ENCODE data around the gene PROK1. TPM values are rescaled to one million over a fixed set of nuclear protein-coding genes. Genes with fewer than 3 reads are reported as not detected.

The PROK1 gene
- total and polyA plus RNA-seq, 10 of the 15 experiments (the other 5 are each of a cell fraction or from before 2014, with no cell fraction given): not detected

GRCh38 chr1:110433803-110434202 lies 17.1 kb upstream of the PROK1 start:
- in situ Hi-C loops (cut with MboI) (no loop called here), intact Hi-C loops (cut with micrococcal nuclease; ENCODE audit: unreplicated experiment) (no loop called here)
- Histone ChIP-seq H4K20me1 (ENCODE audit: control insufficient read depth, insufficient read depth) (no peaks in the 10 kb centered on the region), H3K9ac (ENCODE audit: control insufficient read depth, insufficient read depth, low read length) (no peak overlapping the region), H2AFZ (ENCODE audit: control insufficient read depth, low read depth, low read length) (no peak overlapping the region), H3K4me3 (no peak overlapping the region), H3K27me3 (replicated peaks in 1 of 2; ENCODE audit: control insufficient read depth in 2 of 2, insufficient read depth in 2 of 2, low read length in 1 of 2) (peaks cover 3% of the 10 kb centered on the region in 2 experiments; a peak in 3 of 4 replicates), H3K27ac (ENCODE audit: control insufficient read depth, insufficient read depth) (no peak overlapping the region), H3K36me3 (ENCODE audit: control insufficient read depth in 2 of 2, insufficient read depth in 2 of 2, low read length in 1 of 2) (no peaks in the 10 kb centered on the region), H3K9me3 (replicated peaks; ENCODE audit: control insufficient read depth, insufficient read depth, low read length) (no peaks in the 10 kb centered on the region), H3K4me1 (ENCODE audit: control insufficient read depth, insufficient read depth, low read length) (no peaks in the 10 kb centered on the region), H3K79me2 (ENCODE audit: control insufficient read depth, insufficient read depth, low read length) (no peaks in the 10 kb centered on the region), H3K4me2 (ENCODE audit: control insufficient read depth, insufficient read depth) (no peak overlapping the region)
- ChIA-PET SMC1A (ENCODE audit: uncharacterized antibody, unreplicated experiment) (no interaction called here), RAD21 (ENCODE audit: unreplicated experiment) (no interaction called here), CTCF (interaction anchor here (0.5 to 1.1 kb wide), 2 partner anchors 21 to 414 kb away, joined by 3 to 4 read pairs; no protein-coding TSS in a partner anchor), POLR2A (no interaction called here)
- 22% methylated on average over 3 of the region's 3 CpGs for WGBS (ENCODE audit: insufficient coverage, insufficient replicate concordance, low lambda C conversion rate, missing lambda C conversion rate)
- TF ChIP-seq NR2C2 (IDR thresholded peaks at IDR 0.05; ENCODE audit: borderline replicate concordance, control insufficient read depth, insufficient read length, low read depth) (no peak), RBBP5 (conservative IDR thresholded peaks at IDR 0.05) (no peak), GABPA (IDR thresholded peaks at IDR 0.05; ENCODE audit: low read depth) (no peak), USF1 (IDR thresholded peaks at IDR 0.05; ENCODE audit: borderline replicate concordance, extremely low read length, insufficient read depth, low read depth, low read length) (no peak), HSF1 (IDR thresholded peaks at IDR 0.05; ENCODE audit: low read depth, low read length) (no peak), BRCA1 (IDR thresholded peaks at IDR 0.05; ENCODE audit: low read depth, low read length) (no peak), MEF2A (IDR thresholded peaks at IDR 0.05; ENCODE audit: insufficient read depth, low read depth, low read length) (no peak), ESRRA (IDR thresholded peaks at IDR 0.05; ENCODE audit: low read length) (no peak), KAT2A (conservative IDR thresholded peaks at IDR 0.05; ENCODE audit: control insufficient read depth, low read depth, low read length) (no peak), NFYA (IDR thresholded peaks at IDR 0.05; ENCODE audit: borderline replicate concordance, low read depth, low read length) (no peak)
- DNase-seq (ENCODE audit: low read depth, low spot score) (no peak), FAIRE-seq (no peak), ATAC-seq (peak; percentile 74)
- BruUV-seq (replicated peaks): no TSS peak
